GM18909 (cell line): ENCODE data around the gene LRG1.

Experiments used
- ATAC-seq: cut with Tn5 transposase; IDR thresholded peaks from one replicate; pipeline ENCODE4 v1.9.1; 2021; ENCODE audit warnings: mild to moderate bottlenecking; ENCODE audit not compliant: unreplicated experiment, poor library complexity

The LRG1 gene

GRCh38 chr19:4539693-4540581 is at the start of gene LRG1:
Gene LRG1, minus strand, starts transcription at chr19:4540036. Its CDS starts 23 bp downstream, at chr19:4540013.
- ATAC-seq: no peak

- no peak for ATAC-seq
Observed at GRCh38 chr19:4588291-4588761, 48.5 kb upstream of the LRG1 start.

GRCh38 chr19:4587527-4587926 is 47.7 kb upstream of the LRG1 start:
- ATAC-seq: no peak

- ATAC-seq: no peak
Observed at GRCh38 chr19:4586691-4587090, 46.9 kb upstream of the LRG1 start.

GRCh38 chr19:4586245-4586644 is 46.4 kb upstream of the LRG1 start:
- ATAC-seq: no peak

- ATAC-seq: no peak
Observed at GRCh38 chr19:4585556-4585955, 45.7 kb upstream of the LRG1 start.

- ATAC-seq: no peak
Observed at GRCh38 chr19:4584670-4585460, 45.0 kb upstream of the LRG1 start.

- ATAC-seq: no peak
Observed at GRCh38 chr19:4583961-4584669, 44.3 kb upstream of the LRG1 start.

- ATAC-seq: no peak
Observed at GRCh38 chr19:4582980-4583842, 43.4 kb upstream of the LRG1 start.

- ATAC-seq: no peak
Observed at GRCh38 chr19:4581666-4582553, 42.1 kb upstream of the LRG1 start.

GRCh38 chr19:4580961-4581665 is 41.3 kb upstream of the LRG1 start:
- ATAC-seq: no peak

- ATAC-seq: no peak
Observed at GRCh38 chr19:4580021-4580901, 40.4 kb upstream of the LRG1 start.

GRCh38 chr19:4579389-4579788 is 39.6 kb upstream of the LRG1 start:
- ATAC-seq: no peak

GRCh38 chr19:4578552-4579248 is 38.9 kb upstream of the LRG1 start:
- ATAC-seq: no peak

GRCh38 chr19:4577020-4577782 is 37.4 kb upstream of the LRG1 start:
- ATAC-seq: no peak
